CD4-positive, alpha-beta memory T cell (primary cell): ENCODE measurements around the gene BACE1-AS. TPM values are rescaled to one million over a fixed set of nuclear protein-coding genes. Genes with fewer than 3 reads are reported as not detected.

Experiments used
- CTCF ChIA-PET: fragments of 350-600 bp; sonication (Branson Sonifier 250); formaldehyde crosslinking; loops from one replicate; lab custom pipeline; 2021; ENCODE audit warnings: inconsistent platforms; ENCODE audit not compliant: partially characterized antibody; lab: Charles Lee
- POLR2A ChIA-PET: fragments of 350-600 bp; sonication (Branson Sonifier 250); formaldehyde crosslinking; loops from one replicate; lab custom pipeline; 2021; ENCODE audit not compliant: partially characterized antibody; lab: Charles Lee
- DNase-seq, 5 donors: peaks; one replicate each; pipeline versions ENCODE4 v3.0.0 to v3.0.0-alpha.2; 2020 to 2022; ENCODE audit warnings: mixed read lengths in 1 of 5
- H3K27ac ChIP-seq: one replicate; pipeline ENCODE4 v1.7.0; 2013; ENCODE audit warnings: low read depth, low read length
- H3K27me3 ChIP-seq: 2 replicates; pipeline ENCODE4 v1.7.0; 2013; ENCODE audit warnings: mild to moderate bottlenecking, low read length, moderate library complexity; ENCODE audit not compliant: insufficient read depth
- H3K36me3 ChIP-seq: 2 replicates; pipeline ENCODE4 v1.7.0; 2013; ENCODE audit warnings: mild to moderate bottlenecking, low read length, moderate library complexity; ENCODE audit not compliant: insufficient read depth
- H3K4me1 ChIP-seq: 2 replicates; pipeline ENCODE4 v1.7.0; 2013; ENCODE audit warnings: mild to moderate bottlenecking, low read length, moderate library complexity; ENCODE audit not compliant: insufficient read depth
- H3K4me3 ChIP-seq, 2 donors: one replicate each; pipeline ENCODE4 v1.7.0; 2013; ENCODE audit warnings: low read length in 2 of 2, mild to moderate bottlenecking in 1 of 2
- H3K9me3 ChIP-seq, 2 donors: one replicate each; pipeline ENCODE4 v1.7.0; 2013; ENCODE audit warnings: low read length in 2 of 2, control low read depth in 1 of 2; ENCODE audit not compliant: control insufficient read depth in 1 of 2
- H3K27ac Mint-ChIP-seq, 7 donors: one replicate each; pipeline ENCODE4 v1.8.0; 2020 to 2021; ENCODE audit warnings: mixed read lengths in 7 of 7, mild to moderate bottlenecking in 6 of 7, inconsistent platforms in 3 of 7, moderate library complexity in 3 of 7
- H3K27me3 Mint-ChIP-seq, 2 donors: one replicate each; pipeline ENCODE4 v1.8.0; 2020 to 2021; ENCODE audit warnings: mixed read lengths in 2 of 2
- H3K36me3 Mint-ChIP-seq, 2 donors: one replicate each; pipeline ENCODE4 v1.8.0; 2020 to 2021; ENCODE audit warnings: mixed read lengths in 2 of 2, inconsistent platforms in 1 of 2, mild to moderate bottlenecking in 1 of 2
- H3K4me1 Mint-ChIP-seq, 4 donors: one replicate each; pipeline ENCODE4 v1.8.0; 2020 to 2021; ENCODE audit warnings: mixed read lengths in 4 of 4, mild to moderate bottlenecking in 1 of 4
- H3K4me3 Mint-ChIP-seq, 8 donors: one replicate each; pipeline ENCODE4 v1.8.0; 2020 to 2021; ENCODE audit warnings: mixed read lengths in 8 of 8, mild to moderate bottlenecking in 7 of 8, moderate library complexity in 6 of 8, inconsistent platforms in 3 of 8
- H3K9me3 Mint-ChIP-seq, 8 donors: one replicate each; pipeline ENCODE4 v1.8.0; 2020 to 2021; ENCODE audit warnings: mixed read lengths in 8 of 8, mild to moderate bottlenecking in 5 of 8, inconsistent platforms in 3 of 8, moderate library complexity in 1 of 8
- intact Hi-C: fragments of 100-400 bp; cut with micrococcal nuclease; formaldehyde crosslinking; loops from one replicate; pipeline ENCODE4 v1.15.1; 2023
- polyA plus RNA-seq, 2 donors: library from polyadenylated mRNA; unstranded; fragments of 300-500 nt; fragmentation: Illumina TruSeq; gene quantifications; one replicate each; pipeline ENCODE4 v1.2.3, GENCODE V29; 2021
- total RNA-seq, 2 experiments: library from RNA; stranded (reverse); gene quantifications; one replicate each; pipeline ENCODE4 v1.2.3, GENCODE V29; 2021

BACE1-AS gene
- total and polyA plus RNA-seq, 4 experiments from 2014 or later = 3.8 to 15.7 (median 15.3) TPM; not detected in 1

GRCh38 chr11:117299351-117300282 is 8.5 kb downstream of the BACE1-AS start:
- Histone ChIP-seq H3K27me3 (no peaks in the 10 kb centered on the region), H3K4me3 (no peak overlapping the region), H3K36me3 (no peaks in the 10 kb centered on the region), H3K9me3 (no peaks in the 10 kb centered on the region), H3K27ac (no peak overlapping the region), H3K4me1 (no peaks in the 10 kb centered on the region)
- Mint-ChIP-seq H3K4me3 (no peak overlapping the region), H3K27ac (peak overlapping the region in 3 of 7 donors; percentile 35 to 52 (median 41)), H3K36me3 (peaks cover 2 to 4% of the 10 kb centered on the region in 2 donors), H3K9me3 (no peaks in the 10 kb centered on the region), H3K4me1 (peaks cover 4 to 7% (median 6%) of the 10 kb centered on the region in 4 donors), H3K27me3 (no peaks in the 10 kb centered on the region)
- CTCF ChIA-PET = no interaction called here
- intact Hi-C loops = no loop called here
- no peak for DNase-seq
- POLR2A ChIA-PET = interaction anchor here (1.2 kb wide), 1 partner anchor 20 kb away, joined by 3 read pairs; no protein-coding TSS in a partner anchor

DNA sequence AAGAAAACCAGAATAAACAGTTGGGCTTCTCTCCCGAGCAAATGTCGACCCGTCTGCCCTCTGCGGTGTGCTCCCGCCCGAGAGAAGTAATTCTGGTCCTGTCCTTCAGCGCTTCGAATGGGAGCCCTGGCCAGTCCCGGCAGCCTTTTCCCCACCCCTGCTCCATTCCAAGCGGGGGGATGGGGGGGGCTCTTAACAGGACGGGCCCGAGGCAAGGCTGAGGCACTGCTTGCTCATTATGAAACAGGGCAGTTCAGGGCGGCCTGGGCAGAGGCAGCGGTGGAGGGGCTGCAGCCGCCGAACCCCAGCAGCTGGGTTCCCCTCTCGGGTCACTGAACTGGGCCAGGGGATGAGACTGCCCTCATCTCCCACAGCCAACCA is 9.1 kb downstream of the BACE1-AS start:
- no peaks in the 10 kb centered on the region for H3K36me3 ChIP-seq
- CTCF ChIA-PET = no interaction called here
- Mint-ChIP-seq H3K27ac (no peak overlapping the region), H3K36me3 (no peaks in the 10 kb centered on the region), H3K4me1 (peaks cover 4 to 7% (median 6%) of the 10 kb centered on the region in 4 donors), H3K9me3 (no peaks in the 10 kb centered on the region), H3K4me3 (no peak overlapping the region), H3K27me3 (no peaks in the 10 kb centered on the region)
- no peaks in the 10 kb centered on the region for H3K9me3 ChIP-seq
- H3K4me3 ChIP-seq = no peak overlapping the region
- DNase-seq = no peak
- no peak overlapping the region for H3K27ac ChIP-seq
- intact Hi-C loops = no loop called here
- H3K4me1 ChIP-seq = no peaks in the 10 kb centered on the region
- H3K27me3 ChIP-seq = no peaks in the 10 kb centered on the region
- POLR2A ChIA-PET = no interaction called here

DNA sequence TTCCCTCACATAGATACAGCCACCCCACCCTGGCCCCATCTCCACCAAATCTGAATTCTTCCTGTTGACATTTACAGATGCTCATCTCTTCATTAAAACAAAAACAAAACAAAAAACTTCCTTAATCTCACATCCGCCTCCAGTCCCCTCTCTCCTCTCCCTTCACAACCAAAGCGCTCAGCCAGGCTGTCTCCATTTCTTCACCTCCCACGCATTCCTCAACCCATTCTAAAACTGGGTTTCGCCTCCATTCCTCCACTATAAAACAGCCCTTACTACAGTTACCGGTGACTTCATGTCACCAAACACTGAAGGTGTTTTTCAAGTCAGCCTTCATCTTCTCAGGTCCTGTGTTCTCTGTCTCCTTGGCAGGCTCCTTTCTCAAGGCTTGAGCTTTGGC is 9.6 kb downstream of the BACE1-AS start:
- ChIA-PET CTCF (no interaction called here), POLR2A (no interaction called here)
- H3K4me1 Mint-ChIP-seq = peaks cover 4 to 7% (median 6%) of the 10 kb centered on the region in 4 donors
- no peak for DNase-seq
- H3K4me3 Mint-ChIP-seq = peak overlapping the region in 2 of 8 donors; percentile 3 to 20
- H3K27me3 ChIP-seq = no peaks in the 10 kb centered on the region
- H3K4me1 ChIP-seq = no peaks in the 10 kb centered on the region
- H3K9me3 Mint-ChIP-seq = no peaks in the 10 kb centered on the region
- no peaks in the 10 kb centered on the region for H3K36me3 Mint-ChIP-seq
- H3K9me3 ChIP-seq = no peaks in the 10 kb centered on the region
- no peak overlapping the region for H3K27ac ChIP-seq
- H3K27me3 Mint-ChIP-seq = no peaks in the 10 kb centered on the region
- H3K36me3 ChIP-seq = no peaks in the 10 kb centered on the region
- H3K27ac Mint-ChIP-seq = peak overlapping the region in 5 of 7 donors; percentile 33 to 77 (median 63)
- intact Hi-C loops = no loop called here
- H3K4me3 ChIP-seq = no peak overlapping the region

- Mint-ChIP-seq H3K4me3 (no peak overlapping the region), H3K36me3 (no peaks in the 10 kb centered on the region), H3K9me3 (no peaks in the 10 kb centered on the region), H3K4me1 (peaks cover 4 to 7% (median 6%) of the 10 kb centered on the region in 4 donors), H3K27ac (no peak overlapping the region), H3K27me3 (no peaks in the 10 kb centered on the region)
- Histone ChIP-seq H3K27me3 (no peaks in the 10 kb centered on the region), H3K9me3 (no peaks in the 10 kb centered on the region), H3K4me3 (no peak overlapping the region), H3K36me3 (no peaks in the 10 kb centered on the region), H3K27ac (no peak overlapping the region), H3K4me1 (no peaks in the 10 kb centered on the region)
- POLR2A ChIA-PET = interaction anchor here (1.7 kb wide), 1 partner anchor 14 kb away, joined by 4 read pairs; no protein-coding TSS in a partner anchor
- intact Hi-C loops = no loop called here
- CTCF ChIA-PET = interaction anchor here (1.5 kb wide), 1 partner anchor 124 kb away, joined by 4 read pairs; no protein-coding TSS in a partner anchor
- DNase-seq = no peak
Measured at GRCh38 chr11:117302228-117302627, 11.1 kb downstream of the BACE1-AS start.

DNA sequence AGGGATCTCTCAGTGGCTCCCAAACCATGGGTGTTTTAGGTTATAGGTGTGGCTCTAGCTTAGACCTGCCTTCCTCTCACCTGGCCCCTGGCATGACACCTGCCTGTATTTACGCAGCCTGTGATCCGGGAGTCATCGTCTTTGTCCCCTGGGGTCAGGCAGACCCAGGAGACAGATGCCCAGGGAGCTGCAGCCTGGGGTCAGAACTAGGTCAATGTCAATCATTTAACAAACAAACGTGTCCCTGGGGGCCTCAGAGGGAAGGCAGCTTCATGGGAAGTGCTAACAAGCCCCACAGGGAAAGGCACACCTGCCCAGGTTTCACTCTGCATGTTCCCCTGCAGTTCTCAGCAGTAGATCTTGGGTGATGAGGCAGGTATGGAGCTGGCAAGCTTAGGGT is 12.0 kb downstream of the BACE1-AS start:
- intact Hi-C loops = no loop called here
- H3K9me3 Mint-ChIP-seq = no peaks in the 10 kb centered on the region
- Histone ChIP-seq H3K36me3 (no peaks in the 10 kb centered on the region), H3K27me3 (no peaks in the 10 kb centered on the region), H3K9me3 (no peaks in the 10 kb centered on the region), H3K4me3 (no peak overlapping the region), H3K27ac (no peak overlapping the region), H3K4me1 (no peaks in the 10 kb centered on the region)
- no peak for DNase-seq
- ChIA-PET POLR2A (interaction anchor here (1.6 to 1.7 kb wide), 2 partner anchors 15 to 23 kb away, joined by 4 to 7 read pairs; no protein-coding TSS in a partner anchor), CTCF (interaction anchor here (0.9 to 1.5 kb wide), 3 partner anchors 73 to 123 kb away, joined by 3 to 4 read pairs (median 3); no protein-coding TSS in a partner anchor)
- peaks cover 0 to under 1% of the 10 kb centered on the region in 2 donors for H3K36me3 Mint-ChIP-seq
- peak overlapping the region in 1 of 8 donors; percentile 13 for H3K4me3 Mint-ChIP-seq
- H3K4me1 Mint-ChIP-seq = peaks cover 6 to 8% (median 6%) of the 10 kb centered on the region in 4 donors
- H3K27me3 Mint-ChIP-seq = no peaks in the 10 kb centered on the region
- no peak overlapping the region for H3K27ac Mint-ChIP-seq

GRCh38 chr11:117303646-117304315 is 12.6 kb downstream of the BACE1-AS start:
- no peak for DNase-seq
- H3K4me1 Mint-ChIP-seq = peaks cover 6 to 10% (median 8%) of the 10 kb centered on the region in 4 donors
- POLR2A ChIA-PET = interaction anchor here (0.6 to 1.7 kb wide), 3 partner anchors 8 to 24 kb away, joined by 3 to 7 read pairs (median 4); no protein-coding TSS in a partner anchor
- no peaks in the 10 kb centered on the region for H3K4me1 ChIP-seq
- CTCF ChIA-PET = interaction anchor here (0.9 to 1.5 kb wide), 3 partner anchors 74 to 122 kb away, joined by 3 to 4 read pairs (median 3); no protein-coding TSS in a partner anchor
- no peaks in the 10 kb centered on the region for H3K27me3 ChIP-seq
- intact Hi-C loops = no loop called here
- no peaks in the 10 kb centered on the region for H3K9me3 ChIP-seq
- no peak overlapping the region for H3K4me3 ChIP-seq
- no peak overlapping the region for H3K27ac ChIP-seq
- no peaks in the 10 kb centered on the region for H3K36me3 ChIP-seq
- H3K9me3 Mint-ChIP-seq = no peaks in the 10 kb centered on the region
- peaks cover 0 to 3% of the 10 kb centered on the region in 2 donors for H3K36me3 Mint-ChIP-seq
- no peak overlapping the region for H3K4me3 Mint-ChIP-seq
- H3K27me3 Mint-ChIP-seq = no peaks in the 10 kb centered on the region
- H3K27ac Mint-ChIP-seq = peak overlapping the region in 1 of 7 donors; percentile 12
